Activated CD8-positive, alpha-beta memory T cell treated with anti-CD3 and anti-CD28 coated beads, Interleukin-2, amount 50 U/mL, for 1 hour (primary cell): ENCODE results near the gene TKTL1.
"Not testable (repeated sequence)": the region's sequence is repeated elsewhere in the genome, so short reads cannot be mapped to it uniquely, and the experiment has no call there.

Experiments used
- DNase-seq: peaks from one replicate; pipeline ENCODE4 v3.0.0-alpha.2; 2020; ENCODE audit errors: extremely low read depth

The TKTL1 gene

GRCh38 chrX:154309041-154309775, 13.6 kb downstream of the TKTL1 start:
- DNase-seq, result no peak

DNA sequence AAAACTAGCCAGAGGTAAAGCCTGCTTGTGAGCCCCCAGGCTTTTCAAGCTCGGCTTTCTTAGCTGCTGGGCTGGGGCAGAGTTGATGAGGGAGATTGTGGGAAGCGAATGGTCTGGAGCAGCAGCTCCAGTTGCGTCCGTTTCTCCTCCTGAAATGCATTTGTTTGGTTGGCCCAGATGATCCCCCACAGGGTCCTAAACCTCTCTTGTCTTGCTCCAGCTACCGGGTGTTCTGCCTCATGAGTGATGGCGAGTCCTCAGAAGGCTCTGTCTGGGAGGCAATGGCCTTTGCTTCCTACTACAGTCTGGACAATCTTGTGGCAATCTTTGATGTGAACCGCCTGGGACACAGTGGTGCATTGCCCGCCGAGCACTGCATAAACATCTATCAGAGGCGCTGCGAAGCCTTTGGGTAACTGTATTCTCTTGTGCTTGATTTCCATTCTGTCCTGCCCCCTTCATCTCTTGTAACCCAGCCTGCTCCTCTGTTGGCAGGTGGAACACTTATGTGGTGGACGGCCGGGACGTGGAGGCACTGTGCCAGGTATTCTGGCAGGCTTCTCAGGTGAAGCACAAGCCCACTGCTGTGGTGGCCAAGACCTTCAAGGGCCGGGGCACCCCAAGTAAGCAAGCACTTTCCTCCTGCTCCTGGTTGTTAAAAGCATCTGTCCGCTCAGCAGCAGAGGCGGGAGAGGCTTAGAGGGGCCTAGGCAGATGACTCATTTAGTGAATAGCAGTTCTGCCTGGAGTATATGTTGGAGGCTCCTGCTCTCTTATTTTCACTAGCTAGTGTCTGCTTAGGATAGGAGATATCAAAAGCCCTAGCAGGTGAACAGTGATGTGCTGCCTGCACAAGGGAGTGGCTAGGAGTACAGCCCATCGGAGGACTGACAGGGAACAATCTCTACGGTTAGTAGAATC, 15.3 kb downstream of the TKTL1 start:
- no peak for DNase-seq

DNA sequence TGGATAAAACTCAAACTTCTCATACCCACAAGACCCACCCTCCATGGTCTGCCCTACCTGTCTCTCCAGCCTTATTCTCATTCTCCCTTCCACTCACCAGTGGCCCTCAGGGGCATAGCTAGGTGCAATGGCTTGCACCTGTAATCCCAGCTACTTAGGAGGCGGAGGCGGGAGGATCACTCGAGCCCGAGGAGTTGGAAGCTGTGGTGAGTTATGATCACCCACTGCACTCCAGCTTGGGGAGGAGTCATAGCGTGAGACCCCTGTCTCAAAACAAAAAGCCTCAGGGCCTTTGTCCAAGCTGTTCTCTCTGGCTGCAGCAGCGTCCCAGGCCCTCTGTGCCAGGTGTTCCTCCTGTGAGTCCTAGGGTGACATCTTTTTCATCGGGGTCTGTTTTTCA, 16.5 kb downstream of the TKTL1 start:
- DNase-seq, result no peak

- no peak for DNase-seq
These were observed 17.6 kb downstream of the TKTL1 start for GRCh38 chrX:154313147-154313546.

GRCh38 chrX:154315416-154315815, 19.8 kb downstream of the TKTL1 start:
- DNase-seq, result no peak

DNA sequence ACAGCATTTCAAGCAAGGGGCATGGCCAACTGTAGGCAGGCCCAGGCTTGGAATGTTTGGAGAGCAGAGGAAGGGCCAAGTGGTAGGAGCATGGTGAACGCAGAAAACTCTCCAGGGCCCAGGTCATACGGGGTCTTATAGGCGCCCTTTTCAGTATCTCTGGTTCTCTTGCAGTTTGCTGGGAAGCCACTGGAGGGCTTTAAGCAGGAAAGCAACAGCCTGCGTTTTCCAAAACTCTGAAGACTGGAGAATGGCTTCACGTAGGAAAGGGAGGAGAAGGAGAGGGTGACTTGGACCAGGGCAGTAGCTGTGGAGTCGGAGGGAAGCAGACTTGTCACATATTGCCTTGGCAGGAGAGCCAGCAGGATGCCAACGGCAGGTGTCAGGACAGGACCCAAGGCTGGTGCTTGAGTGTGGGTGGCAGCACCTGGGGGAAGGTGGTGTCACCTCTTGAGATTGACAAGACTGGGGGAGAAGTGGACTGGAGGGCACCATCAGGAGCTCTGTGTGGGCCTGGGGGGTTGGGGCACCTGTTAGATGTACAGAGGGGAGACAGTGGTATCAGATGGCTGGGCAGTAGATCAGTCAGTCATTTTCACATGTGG, 21.9 kb downstream of the TKTL1 start:
- no peak for DNase-seq

- DNase-seq, result no peak
These were observed 24.8 kb downstream of the TKTL1 start for GRCh38 chrX:154320406-154320805.

GRCh38 chrX:154321152-154321551, 25.6 kb downstream of the TKTL1 start:
- no peak for DNase-seq

- DNase-seq, result no peak
These were observed 26.0 kb downstream of the TKTL1 start for GRCh38 chrX:154321594-154321993.

GRCh38 chrX:154322890-154323289, 27.3 kb downstream of the TKTL1 start:
- no peak for DNase-seq

- DNase-seq, result no peak
These were observed 27.9 kb downstream of the TKTL1 start for GRCh38 chrX:154323537-154323936.

- no peak for DNase-seq
These were observed 29.9 kb downstream of the TKTL1 start for GRCh38 chrX:154325541-154325940.

DNA sequence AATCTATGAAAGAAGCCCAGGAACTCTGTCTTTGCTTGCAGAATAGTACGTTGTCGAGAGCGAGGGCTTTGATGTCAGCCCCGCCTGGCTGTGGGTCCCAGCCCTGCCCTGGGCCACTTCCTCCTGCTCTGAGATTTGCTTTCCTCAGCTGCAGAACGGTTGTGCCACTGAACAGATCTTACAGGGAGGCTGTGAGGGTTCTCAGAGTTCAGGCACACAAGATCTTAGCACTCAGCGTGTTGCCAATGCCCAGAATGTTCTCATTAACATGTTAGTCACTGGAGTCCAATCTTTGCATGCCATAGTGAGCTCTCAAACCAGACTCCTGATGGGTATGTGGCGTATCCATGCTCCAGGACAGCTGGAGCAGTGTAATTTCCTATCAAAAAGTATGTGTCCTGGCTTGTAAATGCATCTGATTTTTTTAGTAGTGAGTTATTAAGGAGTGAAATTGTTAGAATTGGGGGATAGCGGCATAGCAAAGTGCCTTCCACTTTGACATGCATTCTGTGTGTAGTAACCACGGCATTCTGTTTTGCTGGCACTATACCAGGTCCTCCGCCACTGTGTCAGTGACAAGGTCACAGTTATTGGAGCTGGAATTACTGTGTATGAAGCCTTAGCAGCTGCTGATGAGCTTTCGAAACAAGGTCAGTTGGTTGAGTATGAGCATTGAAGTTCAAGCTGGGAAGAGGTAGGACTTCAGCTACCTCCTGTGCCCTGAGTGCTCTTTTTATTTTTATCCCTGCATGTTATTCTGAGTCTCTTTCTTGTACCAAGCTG, 31.6 kb downstream of the TKTL1 start:
- no peak for DNase-seq

DNA sequence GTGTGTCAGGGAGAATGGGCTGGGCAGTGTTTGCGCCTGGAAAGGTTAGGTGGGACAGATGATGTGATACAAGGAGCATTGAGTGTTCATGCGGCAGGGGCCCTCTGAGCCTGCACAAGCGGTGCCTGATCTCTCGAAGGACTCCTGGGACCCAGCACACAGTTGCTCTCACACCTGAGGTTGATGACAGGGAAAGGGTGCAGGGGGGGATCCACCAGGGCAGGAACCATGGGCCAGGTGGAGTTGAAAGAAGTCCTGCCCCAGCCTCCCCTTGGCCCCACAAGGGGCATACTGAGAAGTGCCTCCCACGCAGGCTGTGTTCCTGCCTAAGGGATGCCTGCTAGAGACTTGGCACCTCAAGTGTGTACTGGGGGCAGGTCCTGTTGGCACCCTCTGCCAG, 33.1 kb downstream of the TKTL1 start:
- DNase-seq, result no peak

DNA sequence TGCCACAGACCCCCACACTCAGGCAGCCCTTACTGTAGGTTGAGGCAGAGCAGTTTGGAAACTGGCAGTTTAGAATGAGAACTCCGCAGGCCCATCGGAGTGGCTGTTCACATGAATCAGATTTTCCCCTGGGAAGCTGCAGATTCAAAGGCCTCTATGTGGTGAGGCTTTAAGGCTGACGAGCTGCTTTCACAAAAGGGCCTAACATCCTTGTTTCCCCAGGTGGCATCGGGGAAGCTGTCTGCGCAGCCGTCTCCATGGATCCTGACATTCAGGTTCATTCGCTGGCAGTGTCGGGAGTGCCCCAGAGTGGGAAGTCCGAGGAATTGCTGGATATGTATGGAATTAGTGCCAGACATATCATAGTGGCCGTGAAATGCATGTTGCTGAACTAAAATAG, 33.7 kb downstream of the TKTL1 start:
- no peak for DNase-seq

DNA sequence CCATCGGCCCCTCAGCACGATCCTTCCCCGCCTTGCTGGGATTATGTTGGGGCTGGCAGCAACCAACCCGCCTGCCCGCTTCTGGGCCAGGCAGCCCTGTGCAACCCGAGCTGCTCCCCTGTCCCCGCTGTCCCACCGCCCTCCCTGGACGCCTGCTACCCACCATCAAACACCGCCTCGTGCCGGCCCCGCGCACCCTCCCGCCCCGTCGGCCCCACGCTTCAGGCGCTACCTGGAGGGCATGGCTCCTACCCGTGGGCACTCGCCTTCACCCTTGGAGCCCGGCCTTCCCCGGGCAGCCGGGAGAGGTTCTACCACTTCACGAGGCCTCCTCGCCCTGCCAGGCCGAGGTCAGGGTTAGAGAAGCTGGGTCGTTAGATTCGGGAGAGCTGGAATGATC, 37.0 kb downstream of the TKTL1 start:
- DNase-seq, result no peak

GRCh38 chrX:154333116-154333515, 37.5 kb downstream of the TKTL1 start:
- no peak for DNase-seq

- no peak for DNase-seq
These were observed 38.3 kb downstream of the TKTL1 start for GRCh38 chrX:154333837-154334271.

GRCh38 chrX:154334496-154334895, 38.9 kb downstream of the TKTL1 start:
- DNase-seq, result no peak

DNA sequence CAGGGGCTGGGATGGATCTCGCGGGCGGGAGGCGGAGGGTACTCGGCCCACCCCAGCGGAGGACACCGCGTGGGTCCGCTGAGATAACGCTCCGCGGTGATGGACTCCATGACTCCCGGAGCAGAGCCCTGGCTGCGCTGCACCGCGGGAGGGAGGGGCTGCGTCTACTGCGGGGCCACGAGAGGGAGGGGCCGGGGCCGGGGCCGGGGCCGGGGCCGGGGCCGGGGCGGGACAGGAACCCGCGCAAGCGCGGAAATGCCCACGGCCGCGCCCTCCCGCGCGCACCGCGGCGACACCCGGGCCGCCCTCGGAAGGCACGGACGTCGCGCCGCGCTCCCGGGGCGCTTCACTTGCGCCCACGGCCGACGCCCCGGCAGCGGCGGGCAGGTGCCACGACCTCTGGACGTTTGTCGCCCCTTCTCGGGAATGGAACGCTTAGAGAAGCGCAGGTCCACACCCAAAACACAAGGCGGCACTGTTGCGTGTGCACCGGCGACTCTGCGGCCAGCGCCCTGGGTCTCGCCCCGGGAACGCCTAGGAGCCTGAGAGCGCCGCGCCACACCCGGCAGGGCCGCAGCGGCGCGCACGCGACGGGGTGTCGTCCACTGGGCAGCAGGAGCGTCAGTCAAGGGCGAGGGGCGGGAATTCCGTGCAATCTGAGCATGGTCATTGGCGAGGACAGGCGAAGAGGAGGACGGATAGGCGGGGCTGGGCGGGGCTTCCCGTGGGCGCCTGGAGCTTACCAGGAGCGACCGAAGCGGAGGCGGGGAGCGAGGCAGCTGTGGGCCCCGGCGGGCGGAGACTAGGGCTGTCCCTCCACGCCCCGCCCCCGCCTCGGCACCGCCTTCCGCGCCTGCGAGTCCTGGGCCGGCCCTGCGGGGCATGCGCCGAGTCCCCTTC, 46.1 kb downstream of the TKTL1 start:
- not testable (repeated sequence) for DNase-seq

DNA sequence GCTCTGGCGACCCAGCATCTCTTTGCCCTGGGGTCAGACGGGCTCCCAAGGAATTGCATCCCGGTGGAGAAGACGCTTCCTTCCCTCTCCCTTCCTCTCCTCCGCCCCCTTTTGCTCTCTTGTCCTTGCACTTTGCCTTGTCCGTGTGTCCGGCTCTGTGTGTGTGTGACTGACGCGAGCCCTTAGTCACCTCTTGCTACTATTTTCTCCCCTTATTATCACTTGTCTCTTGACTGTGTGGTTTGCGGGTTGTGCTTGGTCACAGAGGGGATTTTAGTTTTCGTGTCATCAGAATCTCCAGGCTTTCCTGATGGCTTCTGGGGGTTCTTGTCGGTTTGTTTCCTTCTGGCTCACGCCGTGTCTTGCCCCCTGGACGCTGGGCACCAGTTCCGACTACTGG, 47.5 kb downstream of the TKTL1 start:
- DNase-seq, result not testable (repeated sequence)
